RWPE1 (cell line): ENCODE data around the gene NHLRC4.
A peak's percentile ranks its signal among the peaks of the same experiment; 100 is the strongest.

Source experiments
- CTCF ChIA-PET: fragments of 350-600 bp; sonication (Branson Sonifier 250); formaldehyde crosslinking; extraction: SDS; loops from one replicate; lab custom pipeline; 2021; lab: Yijun Ruan, JAX
- POLR2A ChIA-PET: fragments of 400-600 bp; formaldehyde crosslinking; extraction: SDS; loops from one replicate; lab custom pipeline; 2020; ENCODE audit warnings: antibody characterized with exemption; ENCODE audit not compliant: low non-redundant PET; lab: Yijun Ruan, JAX
- DNase-seq: peaks from one replicate; pipeline ENCODE4 v3.0.0; 2012; ENCODE audit warnings: low spot score
- H3K27ac ChIP-seq: fragments of 450-650 bp; 2 replicates; pipeline ENCODE4 v1.5.1; 2017
- CTCF ChIP-seq: fragments of 450-650 bp; conservative IDR thresholded peaks from 2 replicates; pipeline ENCODE4 v1.5.1; 2017; ENCODE audit warnings: low read depth, mild to moderate bottlenecking

Gene NHLRC4

GRCh38 chr16:609984-610383 is 43.2 kb downstream of the NHLRC4 start:
- no peak for TF ChIP-seq CTCF
- H3K27ac ChIP-seq: peak overlapping the region; percentile 81
- no peak for DNase-seq
- ChIA-PET POLR2A (no interaction called here), CTCF (interaction anchor here (1.1 to 1.2 kb wide), 2 partner anchors 9 to 28 kb away, joined by 3 read pairs; no protein-coding TSS in a partner anchor)

GRCh38 chr16:610513-611381 is 43.9 kb downstream of the NHLRC4 start:
- DNase-seq: peak; percentile 30
- CTCF ChIA-PET: interaction anchor here (0.7 to 1.2 kb wide), 3 partner anchors 10 to 77 kb away, joined by 3 to 4 read pairs (median 3); no protein-coding TSS in a partner anchor
- H3K27ac ChIP-seq: peak overlapping the region; percentile 81
- peak; percentile 77 for TF ChIP-seq CTCF
- POLR2A ChIA-PET: no interaction called here

- POLR2A ChIA-PET: no interaction called here
- DNase-seq: no peak
These were observed 48.3 kb downstream of the NHLRC4 start for GRCh38 chr16:615122-615521.

GRCh38 chr16:616733-617586 is 50.2 kb downstream of the NHLRC4 start:
- H3K27ac ChIP-seq: peak overlapping the region; percentile 26
- ChIA-PET POLR2A (no interaction called here), CTCF (interaction anchor here (1.0 kb wide), 1 partner anchor 32 kb away, joined by 3 read pairs; no protein-coding TSS in a partner anchor)
- no peak for TF ChIP-seq CTCF
- no peak for DNase-seq

More at GRCh38 chr16:615122-615521, 48.3 kb downstream of the NHLRC4 start:
- CTCF ChIA-PET: no interaction called here
- H3K27ac ChIP-seq: no peak overlapping the region
- no peak for TF ChIP-seq CTCF

GRCh38 chr16:617855-618254 is 51.0 kb downstream of the NHLRC4 start:
- peak overlapping the region; percentile 26 for H3K27ac ChIP-seq
- DNase-seq: no peak
- TF ChIP-seq CTCF: no peak
- CTCF ChIA-PET: interaction anchor here (1.0 kb wide), 1 partner anchor 31 kb away, joined by 3 read pairs; no protein-coding TSS in a partner anchor
- POLR2A ChIA-PET: interaction anchor here (0.7 kb wide), 1 partner anchor 279 kb away, joined by 5 read pairs; no protein-coding TSS in a partner anchor
